ENCODE data around the gene LDAH.

GRCh38 chr2:20744366-20745335, 78.2 kb downstream of the LDAH start:
- TF ChIP-seq CTCF (conservative IDR thresholded peaks at IDR 0.05; ENCODE audit: low read depth, low read length): no peak
- no peak for TF ChIP-seq EZH2 (IDR thresholded peaks at IDR 0.05; ENCODE audit: low read length, unreplicated experiment)
- TF ChIP-seq EZH2phosphoT487 (IDR thresholded peaks at IDR 0.05; ENCODE audit: borderline replicate concordance, low read length): no peak
